Measurements from ENCODE around the gene CDK4. TPM values are rescaled to one million over a fixed set of nuclear protein-coding genes. Genes with fewer than 3 reads are reported as not detected.

The CDK4 gene
- total and polyA plus RNA-seq, 2 of the 13 experiments (the other 11 are each of a cell fraction or from before 2014, with no cell fraction given) = 191 to 209 TPM

DNA sequence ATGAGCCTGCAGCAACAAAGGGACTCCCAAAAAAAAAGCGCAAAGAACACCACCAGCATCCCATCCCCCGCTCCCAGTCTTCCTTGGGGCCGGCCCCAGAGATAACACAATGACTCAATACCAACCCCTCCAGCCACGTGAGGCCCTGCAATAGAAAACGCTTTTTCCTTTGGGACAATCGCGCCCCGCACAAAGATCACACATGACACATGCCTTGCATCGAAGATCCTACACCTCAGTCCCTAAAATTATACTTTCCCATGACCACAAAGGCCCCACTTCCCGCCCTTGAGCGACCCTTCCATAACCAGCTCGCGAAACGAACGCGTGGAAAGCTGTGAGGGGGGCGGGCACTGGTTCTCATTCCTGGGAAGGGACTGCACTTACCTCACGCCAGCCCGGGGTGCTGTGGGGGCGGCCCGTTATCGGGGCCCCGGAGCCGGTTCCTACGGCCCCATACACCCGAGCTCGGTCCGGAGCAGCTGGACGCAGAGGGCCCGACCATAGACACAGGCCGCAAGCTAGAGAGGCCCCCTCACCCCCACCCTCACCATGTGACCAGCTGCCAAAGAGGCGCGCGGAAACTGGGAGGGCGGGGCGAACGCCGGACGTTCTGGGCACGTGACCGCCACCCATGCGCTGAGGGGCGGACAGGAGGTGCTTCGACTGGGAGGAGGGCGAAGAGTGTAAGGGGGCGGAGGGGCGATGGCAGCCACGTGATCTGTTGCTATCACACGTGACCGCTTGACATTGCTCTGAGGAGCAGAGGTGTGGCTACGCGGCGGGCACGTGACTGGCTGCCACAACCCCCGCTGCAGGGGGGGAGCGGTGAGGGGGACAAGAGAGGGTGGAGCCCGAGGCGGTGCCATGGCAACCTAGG lies at the start of gene CDK4 (continued):
- TF ChIP-seq ZNF383 (CRISPR knock-in tag; IDR thresholded peaks at IDR 0.05; ENCODE audit: borderline replicate concordance) (peak; percentile 28; the same call in 1 of the 2 replicates), ZFP90 (CRISPR knock-in tag; IDR thresholded peaks at IDR 0.05; ENCODE audit: borderline replicate concordance) (peak; percentile 79; the same call in 1 of the 2 replicates), ZNF282 (IDR thresholded peaks at IDR 0.05; ENCODE audit: partially characterized antibody) (no peak), MED13 (CRISPR knock-in tag; IDR thresholded peaks at IDR 0.05) (peak; percentile 65; the same call in 1 of the 2 replicates), ZHX2 (IDR thresholded peaks at IDR 0.05; ENCODE audit: low read depth) (0 out of 2 replicates have a peak, but pooled peaks have one; percentile 31), ZHX2 (CRISPR knock-in tag; IDR thresholded peaks at IDR 0.05; ENCODE audit: borderline replicate concordance) (no peak; the same call in 1 of the 2 replicates), HNRNPLL (IDR thresholded peaks at IDR 0.05; ENCODE audit: low read depth, low read length, poor library complexity, severe bottlenecking) (peak; percentile 62), RAD51 (IDR thresholded peaks at IDR 0.05; ENCODE audit: borderline replicate concordance) (peak; percentile 100), ZNF749 (CRISPR knock-in tag; IDR thresholded peaks at IDR 0.05; ENCODE audit: borderline replicate concordance) (peak; percentile 91; the same call in 1 of the 2 replicates), ZBTB3 (CRISPR knock-in tag; IDR thresholded peaks at IDR 0.05; ENCODE audit: borderline replicate concordance, low read depth) (no peak), ZNF280D (CRISPR knock-in tag; IDR thresholded peaks at IDR 0.05) (peak; percentile 40; the same call in 1 of the 2 replicates), ZNF460 (CRISPR knock-in tag; IDR thresholded peaks at IDR 0.05; ENCODE audit: borderline replicate concordance) (peak; percentile 93)
- TF ChIP-seq, protein P1, sequence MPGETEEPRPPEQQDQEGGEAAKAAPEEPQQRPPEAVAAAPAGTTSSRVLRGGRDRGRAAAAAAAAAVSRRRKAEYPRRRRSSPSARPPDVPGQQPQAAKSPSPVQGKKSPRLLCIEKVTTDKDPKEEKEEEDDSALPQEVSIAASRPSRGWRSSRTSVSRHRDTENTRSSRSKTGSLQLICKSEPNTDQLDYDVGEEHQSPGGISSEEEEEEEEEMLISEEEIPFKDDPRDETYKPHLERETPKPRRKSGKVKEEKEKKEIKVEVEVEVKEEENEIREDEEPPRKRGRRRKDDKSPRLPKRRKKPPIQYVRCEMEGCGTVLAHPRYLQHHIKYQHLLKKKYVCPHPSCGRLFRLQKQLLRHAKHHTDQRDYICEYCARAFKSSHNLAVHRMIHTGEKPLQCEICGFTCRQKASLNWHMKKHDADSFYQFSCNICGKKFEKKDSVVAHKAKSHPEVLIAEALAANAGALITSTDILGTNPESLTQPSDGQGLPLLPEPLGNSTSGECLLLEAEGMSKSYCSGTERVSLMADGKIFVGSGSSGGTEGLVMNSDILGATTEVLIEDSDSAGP (CRISPR knock-in tag; IDR thresholded peaks at IDR 0.05; ENCODE audit: borderline replicate concordance) = peak; percentile 96
- TF ChIP-seq, protein P2, sequence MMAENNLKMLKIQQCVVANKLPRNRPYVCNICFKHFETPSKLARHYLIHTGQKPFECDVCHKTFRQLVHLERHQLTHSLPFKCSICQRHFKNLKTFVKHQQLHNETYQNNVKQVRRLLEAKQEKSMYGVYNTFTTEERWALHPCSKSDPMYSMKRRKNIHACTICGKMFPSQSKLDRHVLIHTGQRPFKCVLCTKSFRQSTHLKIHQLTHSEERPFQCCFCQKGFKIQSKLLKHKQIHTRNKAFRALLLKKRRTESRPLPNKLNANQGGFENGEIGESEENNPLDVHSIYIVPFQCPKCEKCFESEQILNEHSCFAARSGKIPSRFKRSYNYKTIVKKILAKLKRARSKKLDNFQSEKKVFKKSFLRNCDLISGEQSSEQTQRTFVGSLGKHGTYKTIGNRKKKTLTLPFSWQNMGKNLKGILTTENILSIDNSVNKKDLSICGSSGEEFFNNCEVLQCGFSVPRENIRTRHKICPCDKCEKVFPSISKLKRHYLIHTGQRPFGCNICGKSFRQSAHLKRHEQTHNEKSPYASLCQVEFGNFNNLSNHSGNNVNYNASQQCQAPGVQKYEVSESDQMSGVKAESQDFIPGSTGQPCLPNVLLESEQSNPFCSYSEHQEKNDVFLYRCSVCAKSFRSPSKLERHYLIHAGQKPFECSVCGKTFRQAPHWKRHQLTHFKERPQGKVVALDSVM (CRISPR knock-in tag; IDR thresholded peaks at IDR 0.05) = peak; percentile 43
